ENCODE data around the gene HMCN2. TPM values are rescaled to one million over a fixed set of nuclear protein-coding genes. Genes with fewer than 3 reads are reported as not detected.
A peak's percentile ranks its signal among the peaks of the same experiment; 100 is the strongest.
"Not testable (repeated sequence)": the region's sequence is repeated elsewhere in the genome, so short reads cannot be mapped to it uniquely, and the experiment has no call there.

The HMCN2 gene
- total RNA-seq, 2 donors from 2014 or later = 4.6 to 6.0 TPM

- no peak for ATAC-seq
- no peak for DNase-seq
- intact Hi-C loops (cut with DNase I) = loop anchor here (2.0 to 5.0 kb wide), 2 partner anchors 127 to 351 kb away; no protein-coding TSS in a partner anchor
These were observed 27.6 kb upstream of the HMCN2 start for GRCh38 chr9:130237763-130238524.

GRCh38 chr9:130239363-130239695, 26.2 kb upstream of the HMCN2 start:
- no peak for ATAC-seq
- intact Hi-C loops (cut with DNase I) = loop anchor here in 1 of 2 donors (5.0 kb wide), 1 partner anchor 352 kb away; no protein-coding TSS in a partner anchor
- DNase-seq = no peak

GRCh38 chr9:130239741-130240241, 25.8 kb upstream of the HMCN2 start:
- intact Hi-C loops (cut with DNase I) = loop anchor here in 1 of 2 donors (5.0 kb wide), 1 partner anchor 352 kb away; no protein-coding TSS in a partner anchor
- no peak for ATAC-seq
- DNase-seq = no peak

- peak; percentile 80 to 85 for ATAC-seq
- intact Hi-C loops (cut with DNase I) = no loop called here
- no peak for DNase-seq
These were observed 25.0 kb upstream of the HMCN2 start for GRCh38 chr9:130240410-130241197.

- DNase-seq = no peak
- intact Hi-C loops (cut with DNase I) = no loop called here
- ATAC-seq = no peak
These were observed 24.4 kb upstream of the HMCN2 start for GRCh38 chr9:130241198-130241535.

GRCh38 chr9:130242270-130243014, 23.1 kb upstream of the HMCN2 start:
- ATAC-seq = no peak
- DNase-seq = no peak
- intact Hi-C loops (cut with DNase I) = no loop called here

GRCh38 chr9:130243015-130243881, 22.3 kb upstream of the HMCN2 start:
- DNase-seq = peak; percentile 73
- ATAC-seq = peak; percentile 51 to 72
- intact Hi-C loops (cut with DNase I) = no loop called here

- intact Hi-C loops (cut with DNase I) = no loop called here
- ATAC-seq (no peak), DNase-seq (no peak)
These were observed 21.7 kb upstream of the HMCN2 start for GRCh38 chr9:130243882-130244170.

GRCh38 chr9:130244548-130245165, 20.9 kb upstream of the HMCN2 start:
- intact Hi-C loops (cut with DNase I) = no loop called here
- ATAC-seq (no peak), DNase-seq (no peak)

GRCh38 chr9:130245474-130245873, 20.1 kb upstream of the HMCN2 start:
- DNase-seq (no peak), ATAC-seq (no peak)
- intact Hi-C loops (cut with DNase I) = no loop called here

- intact Hi-C loops (cut with DNase I) = no loop called here
- DNase-seq (no peak), ATAC-seq (no peak)
These were observed 19.4 kb upstream of the HMCN2 start for GRCh38 chr9:130246126-130246525.

GRCh38 chr9:130254747-130255630, 10.6 kb upstream of the HMCN2 start:
- ATAC-seq (no peak), DNase-seq (no peak)
- intact Hi-C loops (cut with DNase I) = no loop called here

- DNase-seq (no peak), ATAC-seq (no peak)
- intact Hi-C loops (cut with DNase I) = no loop called here
These were observed 9.9 kb upstream of the HMCN2 start for GRCh38 chr9:130255631-130256134.

- ATAC-seq (no peak), DNase-seq (no peak)
- intact Hi-C loops (cut with DNase I) = no loop called here
These were observed 8.9 kb upstream of the HMCN2 start for GRCh38 chr9:130256644-130257043.

GRCh38 chr9:130258137-130258536, 7.4 kb upstream of the HMCN2 start:
- intact Hi-C loops (cut with DNase I); ATAC-seq; DNase-seq: not testable (repeated sequence)

- no peak for DNase-seq
- ATAC-seq = no peak
- intact Hi-C loops (cut with DNase I) = no loop called here
These were observed 6.5 kb upstream of the HMCN2 start for GRCh38 chr9:130259044-130259443.

All from left cardiac atrium (tissue), 4 donors.